Tibial nerve (tissue), 4 donors: ENCODE data around the gene PARD3B.

Source experiments
- CTCF ChIP-seq, 5 experiments: fragments of 200-600 bp in 3 of 5; fragments of 450-650 bp in 2 of 5; sonication (generic) in 3 of 5; IDR thresholded peaks; one replicate each; pipeline ENCODE4 v1.5.1; 2016 to 2019; ENCODE audit warnings: antibody characterized with exemption in 5 of 5, mild to moderate bottlenecking in 3 of 5, moderate library complexity in 2 of 5
- EP300 ChIP-seq, 2 donors: sonication (generic); formaldehyde crosslinking; IDR thresholded peaks; one replicate each; pipeline ENCODE4 v1.6.1; 2017; ENCODE audit warnings: antibody characterized with exemption in 2 of 2, mild to moderate bottlenecking in 1 of 2
- POLR2A ChIP-seq, 2 donors: fragments of 450-650 bp; IDR thresholded peaks; one replicate each; pipeline ENCODE4 v1.6.1; 2017; ENCODE audit warnings: antibody characterized with exemption in 2 of 2, mild to moderate bottlenecking in 2 of 2, moderate library complexity in 2 of 2

GRCh38 chr2:204909791-204910190 lies 364.5 kb downstream of the PARD3B start:
- TF ChIP-seq CTCF (IDR thresholded peaks at IDR 0.05) (no peak), POLR2A (IDR thresholded peaks at IDR 0.05) (no peak), EP300 (IDR thresholded peaks at IDR 0.05) (no peak)
